Stimulated activated CD4-positive, alpha-beta T cell treated with anti-CD3 and anti-CD28 coated beads, Interleukin-1b, Interleukin-23, amount 100 ng/mL, for 24 hours (primary cell): ENCODE measurements around the gene PRAC2.

ENCODE experiments used
- DNase-seq, 4 experiments: peaks; one replicate each; pipeline ENCODE4 v3.0.0-alpha.2; 2020; ENCODE audit warnings: low read depth in 4 of 4, low spot score in 1 of 4

PRAC2 gene

DNA sequence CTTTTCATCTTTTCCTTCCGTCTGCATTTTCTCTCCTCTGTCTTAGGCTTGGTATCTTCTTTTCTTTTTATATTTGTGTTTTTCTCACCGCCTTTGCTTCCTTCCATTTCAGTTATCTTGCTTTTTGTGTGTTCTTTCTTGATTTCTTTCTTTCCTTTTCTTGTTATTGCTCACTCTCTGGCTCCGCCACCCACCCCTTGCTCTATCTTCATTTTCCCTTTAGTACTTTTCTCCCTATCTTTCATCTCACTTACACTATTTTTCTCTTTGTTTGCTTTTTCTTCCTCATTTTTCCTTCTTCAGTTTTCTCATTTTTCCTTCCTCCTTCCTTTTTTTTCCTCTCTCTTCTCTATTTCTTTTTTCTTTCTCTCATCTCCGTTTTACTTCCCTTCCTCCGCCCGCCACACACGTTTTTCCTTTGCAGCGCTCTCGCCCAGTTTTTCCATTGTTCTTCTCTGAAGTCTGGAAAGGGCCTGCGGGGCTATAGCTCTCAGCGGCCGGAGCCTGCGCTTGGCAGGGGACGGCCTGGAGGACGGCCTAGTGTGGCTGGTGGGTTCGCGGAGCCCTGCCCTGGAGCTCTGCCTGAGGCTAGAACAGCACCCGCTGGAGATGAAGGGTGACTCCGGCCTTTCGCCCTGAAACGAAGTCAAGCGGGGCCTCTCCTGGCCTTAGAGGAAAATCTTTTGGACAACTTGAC is 10.8 kb downstream of the PRAC2 start:
- DNase-seq = no peak

- DNase-seq = no peak
Measured at GRCh38 chr17:48734333-48735061, 11.5 kb downstream of the PRAC2 start.

GRCh38 chr17:48735062-48735351 is 12.0 kb downstream of the PRAC2 start:
- no peak for DNase-seq

- no peak for DNase-seq
Measured at GRCh38 chr17:48737330-48738043, 14.5 kb downstream of the PRAC2 start.

- no peak for DNase-seq
Measured at GRCh38 chr17:48738424-48738802, 15.4 kb downstream of the PRAC2 start.

GRCh38 chr17:48738803-48739526 is 16.0 kb downstream of the PRAC2 start:
- DNase-seq = no peak

GRCh38 chr17:48740537-48740936 is 17.6 kb downstream of the PRAC2 start:
- no peak for DNase-seq

GRCh38 chr17:48745381-48746275 is 22.6 kb downstream of the PRAC2 start:
- DNase-seq = no peak

GRCh38 chr17:48746916-48747444 is 24.0 kb downstream of the PRAC2 start:
- no peak for DNase-seq

DNA sequence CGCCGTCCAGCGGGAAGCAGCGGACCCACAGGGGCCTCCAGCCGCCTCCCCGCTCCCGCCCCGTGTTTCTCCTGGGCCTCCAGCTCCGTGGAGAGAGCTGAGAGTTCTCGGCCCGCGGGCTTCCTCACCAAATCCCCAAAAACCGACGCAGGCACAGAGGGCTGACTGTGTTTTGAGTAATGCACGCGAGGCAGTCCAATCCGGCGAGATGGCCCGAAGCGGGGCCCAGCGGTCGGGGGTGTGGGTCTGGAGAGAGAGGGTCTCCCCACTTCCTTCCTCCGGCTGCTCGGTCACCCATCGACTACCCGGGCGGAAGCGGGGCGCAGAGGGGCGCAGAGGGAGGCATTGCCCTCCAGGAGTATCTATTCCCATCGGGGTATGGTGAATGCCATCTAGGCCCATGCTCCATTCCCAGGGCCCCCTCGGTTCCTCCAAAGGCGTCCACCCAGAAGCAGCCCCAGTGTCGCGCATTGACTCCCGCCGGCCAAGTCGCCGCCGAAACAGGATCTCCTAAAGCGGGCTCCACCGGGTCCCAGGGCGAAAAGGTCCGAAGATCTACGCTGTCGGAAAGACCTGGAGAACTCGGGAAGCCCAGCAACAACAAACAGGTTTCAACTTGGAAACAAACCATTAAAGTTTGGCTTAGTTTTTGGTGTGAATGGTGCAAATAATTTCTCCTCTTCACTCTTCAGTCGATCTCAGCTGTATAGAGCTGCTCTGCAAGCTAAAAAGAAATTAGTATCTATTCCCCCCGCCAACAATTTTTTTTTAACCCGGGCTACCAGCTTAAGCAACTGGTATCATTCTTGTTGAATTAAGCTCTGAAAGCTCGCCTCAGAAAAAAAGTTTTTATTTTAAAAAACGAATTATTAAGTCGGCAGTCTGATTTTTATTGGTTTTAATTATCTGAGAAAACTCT is 24.7 kb downstream of the PRAC2 start:
- DNase-seq = no peak

DNA sequence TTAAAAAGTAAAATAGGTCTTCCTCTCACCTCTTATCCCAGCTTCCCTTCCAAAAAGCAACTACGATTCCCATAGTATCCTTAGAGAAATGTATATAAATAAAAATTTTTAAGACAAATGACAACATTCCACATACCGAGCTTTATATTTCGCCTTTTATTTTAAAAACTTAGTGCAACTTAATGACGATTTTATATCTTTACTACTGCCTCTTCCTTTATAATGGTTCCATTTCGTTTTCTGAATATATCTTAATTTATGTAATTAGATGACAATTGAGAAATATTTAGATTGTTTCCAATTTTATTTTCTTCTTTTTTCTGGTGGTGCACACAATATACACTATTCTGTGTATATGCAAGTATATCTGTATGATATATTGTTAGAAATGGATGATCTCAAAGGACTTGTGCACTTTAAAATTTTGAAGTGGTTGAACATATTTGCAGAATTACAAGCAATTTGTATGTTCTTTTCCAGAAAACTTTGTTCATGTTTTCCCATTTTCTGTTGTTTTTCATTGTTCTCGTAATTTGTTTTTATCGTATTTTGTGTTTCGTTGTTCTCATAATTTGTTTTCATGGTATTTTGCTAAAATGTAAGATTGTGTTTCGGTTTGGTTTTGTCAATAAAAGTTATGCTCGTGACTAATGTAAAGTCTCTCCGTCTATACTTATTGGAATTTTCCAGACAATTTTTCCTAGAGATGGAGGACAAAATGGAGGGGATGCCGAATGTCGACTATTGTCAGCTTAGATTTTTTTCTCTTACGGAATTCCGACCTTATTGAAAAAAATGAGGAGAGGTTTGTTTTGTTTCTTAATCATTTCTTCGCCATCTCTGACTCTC is 26.0 kb downstream of the PRAC2 start:
- no peak for DNase-seq

DNA sequence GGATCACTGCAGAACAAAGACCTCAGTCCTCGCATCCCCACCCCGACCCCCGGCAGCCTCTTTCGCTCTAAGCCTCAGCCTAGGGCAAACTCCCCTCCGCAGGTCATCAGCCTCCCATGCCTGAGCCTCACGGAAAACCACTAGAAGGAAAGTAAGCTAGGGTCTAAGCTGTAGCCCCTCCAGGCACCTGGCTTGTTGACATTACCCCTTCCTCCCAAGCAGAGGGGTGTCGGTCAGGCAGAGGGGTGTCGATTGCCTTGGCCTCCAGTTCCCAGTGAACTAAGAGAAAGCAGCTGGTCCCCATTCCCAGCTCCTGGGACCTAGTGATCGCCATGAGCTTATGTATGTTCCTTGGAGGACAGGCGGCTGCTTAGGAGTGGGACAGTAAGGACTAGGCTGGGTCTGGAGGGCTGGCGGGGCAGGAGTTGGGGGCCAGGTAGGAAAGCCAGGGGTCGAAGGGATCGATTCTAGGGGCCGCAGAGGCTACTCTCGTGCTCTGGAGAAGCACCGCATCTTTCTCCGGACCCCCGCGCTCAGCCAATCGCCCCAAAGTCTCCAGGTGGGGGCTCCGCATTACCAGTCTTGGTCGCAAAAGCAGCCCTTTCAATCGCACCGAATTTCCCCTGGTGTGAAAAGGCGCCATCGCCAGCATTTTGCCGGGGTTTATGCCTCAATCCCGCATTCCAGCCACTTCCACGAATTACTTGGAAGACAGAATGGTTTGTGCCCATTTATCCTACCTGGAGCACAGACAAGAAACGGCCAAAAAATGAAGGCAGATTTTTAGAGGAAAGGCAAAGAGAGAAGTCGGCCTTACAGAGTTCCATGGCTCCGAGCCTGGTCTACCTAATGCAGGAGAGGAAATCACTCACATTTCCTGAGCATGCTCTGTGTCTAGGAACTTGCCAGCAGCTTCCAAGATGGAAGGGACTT is 26.9 kb downstream of the PRAC2 start:
- DNase-seq = no peak

DNA sequence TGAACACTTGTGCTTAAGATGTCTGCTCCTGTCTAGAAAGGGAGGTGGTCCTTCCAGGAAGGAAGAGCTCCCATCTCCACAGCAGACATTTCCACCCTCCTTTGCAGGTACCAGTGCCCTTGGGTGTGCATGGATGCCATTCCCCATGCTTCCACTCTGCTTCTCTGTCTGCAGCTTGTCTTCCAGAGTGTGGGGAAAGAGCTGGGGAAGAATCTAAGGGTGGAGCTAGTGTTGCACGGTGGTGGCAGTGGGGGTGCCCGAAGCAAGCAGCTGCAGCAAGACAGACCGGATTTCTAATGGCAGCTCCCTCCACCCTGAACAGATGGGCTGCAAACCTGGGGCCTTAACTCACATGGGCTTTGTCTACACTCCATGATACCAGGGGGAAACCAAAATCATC is 28.2 kb downstream of the PRAC2 start:
- no peak for DNase-seq

- no peak for DNase-seq
Measured at GRCh38 chr17:48751733-48752398, 28.9 kb downstream of the PRAC2 start.

DNA sequence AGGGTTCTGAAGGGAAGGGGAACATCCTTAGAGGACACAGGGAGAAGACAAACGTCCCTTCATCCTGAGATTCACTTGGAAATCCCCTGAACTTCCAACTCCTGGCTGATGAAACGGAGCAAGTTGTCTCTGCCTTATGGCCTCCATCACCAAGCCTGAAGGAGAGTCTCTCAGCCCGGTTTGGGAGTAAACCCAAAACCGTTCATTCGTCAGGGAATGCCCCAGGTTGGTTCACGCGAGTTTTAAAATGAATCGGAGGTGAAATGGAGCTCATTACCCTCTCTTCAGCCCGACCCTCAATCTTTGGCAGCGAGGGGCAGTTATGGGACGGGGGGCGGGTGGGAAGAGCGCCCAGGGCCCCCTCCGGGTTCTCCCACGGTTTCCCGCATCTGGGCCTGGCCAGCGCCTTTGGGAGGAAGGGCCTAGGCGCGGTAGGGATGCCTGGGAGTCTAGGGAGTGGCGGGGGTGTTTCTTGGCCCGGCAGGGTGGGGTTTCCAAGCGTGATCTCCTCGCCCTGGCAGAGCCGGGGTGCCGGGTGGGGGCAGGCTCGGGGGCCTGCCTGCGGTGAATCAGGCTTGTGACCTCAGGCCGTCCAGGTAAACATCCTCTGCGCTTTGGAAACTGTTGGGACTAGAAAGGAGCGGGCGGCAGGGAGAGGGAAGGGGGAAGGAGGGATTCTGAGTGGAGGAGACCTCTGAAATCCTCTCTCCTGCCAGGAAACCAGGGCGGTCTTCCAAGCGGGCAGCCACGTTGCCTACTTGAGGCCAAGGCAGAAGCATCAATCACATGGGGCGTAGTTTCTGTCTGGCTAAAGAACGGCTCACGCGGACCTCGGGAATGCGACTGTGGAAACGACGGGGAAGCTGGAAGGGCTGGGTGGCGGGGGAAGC is 29.7 kb downstream of the PRAC2 start:
- no peak for DNase-seq
